D721Med (cell line): Measurements from ENCODE around the gene CFAP74.

Source experiments
- DNase-seq: peaks from one replicate; pipeline ENCODE4 v3.0.0; 2011; ENCODE audit warnings: low spot score; ENCODE audit not compliant: insufficient read length
- FAIRE-seq: peaks from 2 replicates; lab custom pipeline; 2011; peaks lifted over from hg19 to GRCh38; lab: Jason Lieb, UNC
- TF ChIP-seq, protein P1 (sequence below): IDR thresholded peaks from 2 replicates; pipeline ENCODE4 v1.5.1; 2012; ENCODE audit warnings: mild to moderate bottlenecking, control low read depth; ENCODE audit not compliant: insufficient read depth; ENCODE audit errors: missing control alignments

CFAP74 gene

DNA sequence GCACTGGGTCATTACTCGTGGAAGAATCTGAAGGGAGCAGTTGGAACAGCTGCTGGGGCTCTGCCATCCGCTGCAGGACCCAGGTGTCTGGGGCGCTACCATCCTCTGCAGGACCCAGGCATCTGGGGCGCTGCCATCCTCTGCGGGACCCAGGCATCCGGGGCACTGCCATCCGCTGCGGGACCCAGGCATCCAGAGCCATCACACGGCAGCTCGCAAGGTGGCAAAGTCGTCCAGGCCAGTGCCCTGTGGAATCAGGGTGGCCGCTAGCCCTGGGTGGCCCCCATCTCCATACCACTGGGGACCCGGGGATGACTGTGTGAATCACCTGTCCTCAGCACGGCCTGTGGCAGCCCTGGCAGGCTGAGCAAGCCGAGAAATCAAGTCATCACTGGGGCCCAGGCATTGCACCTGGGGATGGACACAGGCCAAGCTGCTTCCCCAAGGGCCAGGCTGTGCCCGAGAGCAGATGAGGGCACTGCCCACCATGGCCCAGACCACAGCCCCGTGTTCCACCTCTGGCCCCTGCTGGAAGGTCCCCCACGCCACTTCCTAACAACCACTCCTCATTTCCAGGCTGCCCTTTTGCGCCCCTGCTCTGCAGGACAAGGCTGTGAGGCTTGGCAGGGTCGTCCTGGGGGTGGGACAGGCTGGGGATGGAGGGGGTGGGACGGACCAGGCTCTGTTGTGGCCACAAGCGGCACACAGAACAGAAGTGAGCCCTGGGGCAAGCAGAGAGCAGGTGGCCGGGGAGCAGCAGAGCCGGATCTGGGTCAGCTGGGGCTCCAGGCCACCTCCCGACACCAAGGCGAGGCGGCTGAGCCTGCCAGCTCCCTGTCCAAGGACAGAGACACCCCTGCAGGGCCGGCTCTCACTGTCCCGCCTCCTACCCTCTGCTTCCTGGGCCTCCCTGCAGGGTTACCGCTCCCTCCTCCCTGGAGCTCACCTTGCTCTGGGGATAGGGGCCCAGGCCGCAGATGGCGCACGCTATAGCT is 28.3 kb upstream of the CFAP74 start:
- no peak for FAIRE-seq
- no peak for DNase-seq
- TF ChIP-seq, protein P1, sequence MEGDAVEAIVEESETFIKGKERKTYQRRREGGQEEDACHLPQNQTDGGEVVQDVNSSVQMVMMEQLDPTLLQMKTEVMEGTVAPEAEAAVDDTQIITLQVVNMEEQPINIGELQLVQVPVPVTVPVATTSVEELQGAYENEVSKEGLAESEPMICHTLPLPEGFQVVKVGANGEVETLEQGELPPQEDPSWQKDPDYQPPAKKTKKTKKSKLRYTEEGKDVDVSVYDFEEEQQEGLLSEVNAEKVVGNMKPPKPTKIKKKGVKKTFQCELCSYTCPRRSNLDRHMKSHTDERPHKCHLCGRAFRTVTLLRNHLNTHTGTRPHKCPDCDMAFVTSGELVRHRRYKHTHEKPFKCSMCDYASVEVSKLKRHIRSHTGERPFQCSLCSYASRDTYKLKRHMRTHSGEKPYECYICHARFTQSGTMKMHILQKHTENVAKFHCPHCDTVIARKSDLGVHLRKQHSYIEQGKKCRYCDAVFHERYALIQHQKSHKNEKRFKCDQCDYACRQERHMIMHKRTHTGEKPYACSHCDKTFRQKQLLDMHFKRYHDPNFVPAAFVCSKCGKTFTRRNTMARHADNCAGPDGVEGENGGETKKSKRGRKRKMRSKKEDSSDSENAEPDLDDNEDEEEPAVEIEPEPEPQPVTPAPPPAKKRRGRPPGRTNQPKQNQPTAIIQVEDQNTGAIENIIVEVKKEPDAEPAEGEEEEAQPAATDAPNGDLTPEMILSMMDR: no peak

DNA sequence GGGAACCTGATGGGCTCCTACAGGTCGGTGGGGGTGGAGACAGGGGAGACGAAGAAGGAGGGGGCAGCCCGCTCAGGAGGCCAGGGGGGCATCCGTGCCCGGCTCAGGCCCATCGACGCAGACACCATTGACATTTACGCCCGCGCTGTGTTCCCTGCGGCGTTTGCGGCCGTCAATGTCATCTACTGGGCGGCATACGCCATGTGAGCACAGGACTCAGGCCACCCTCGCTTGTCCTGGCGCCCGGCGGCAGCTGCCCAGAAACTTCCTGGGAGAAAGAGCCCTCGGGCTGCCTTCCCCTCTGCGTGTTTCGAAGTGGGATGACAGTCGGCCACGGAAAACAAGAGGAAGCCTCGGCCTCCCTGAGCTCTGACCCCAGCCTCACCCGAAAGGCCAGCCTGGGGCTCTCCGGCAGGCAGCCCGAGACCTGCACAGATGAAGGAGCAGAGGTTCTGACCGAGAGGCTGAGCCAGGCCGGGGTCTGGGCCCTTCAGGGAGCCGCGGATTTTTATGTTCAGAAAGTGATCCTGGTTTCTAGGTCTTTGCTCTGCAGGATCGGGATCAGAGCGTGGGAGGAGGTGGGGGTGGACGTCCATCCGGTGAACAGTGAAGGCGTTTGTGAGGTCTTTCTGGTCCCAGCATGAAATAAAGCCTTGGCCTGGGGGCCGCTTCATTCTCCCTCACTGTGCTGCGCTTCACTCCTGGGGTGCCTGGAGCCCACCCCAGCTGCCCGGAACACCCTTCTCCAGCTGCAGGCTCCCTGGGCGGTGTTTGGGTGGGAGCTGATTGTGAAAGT is 26.7 kb upstream of the CFAP74 start:
- FAIRE-seq (no peak), DNase-seq (no peak)
- TF ChIP-seq, protein P1: no peak

DNA sequence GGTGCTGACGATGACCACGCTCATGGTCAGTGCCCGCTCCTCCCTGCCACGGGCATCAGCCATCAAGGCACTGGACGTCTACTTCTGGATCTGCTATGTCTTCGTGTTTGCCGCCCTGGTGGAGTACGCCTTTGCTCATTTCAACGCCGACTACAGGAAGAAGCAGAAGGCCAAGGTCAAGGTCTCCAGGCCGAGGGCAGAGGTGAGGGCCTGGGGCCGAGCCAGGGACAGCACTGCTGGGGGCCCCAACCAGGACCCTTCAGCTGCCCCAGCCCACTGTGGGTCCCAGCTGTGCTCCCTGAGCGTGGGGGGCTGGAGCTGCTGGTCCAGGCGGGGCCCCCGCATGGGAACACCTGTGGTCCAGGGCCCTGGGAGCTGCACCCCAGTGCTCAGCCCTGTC is 26.0 kb upstream of the CFAP74 start:
- FAIRE-seq (no peak), DNase-seq (no peak)
- TF ChIP-seq, protein P1: no peak

GRCh38 chr1:2028870-2029560 is 25.4 kb upstream of the CFAP74 start:
- no peak for FAIRE-seq
- TF ChIP-seq, protein P1: no peak
- no peak for DNase-seq

GRCh38 chr1:2027961-2028583 is 24.5 kb upstream of the CFAP74 start:
- no peak for FAIRE-seq

GRCh38 chr1:2025491-2025981 is 21.9 kb upstream of the CFAP74 start:
- TF ChIP-seq, protein P1: no peak
- no peak for DNase-seq
- no peak for FAIRE-seq

More at GRCh38 chr1:2027961-2028583, 24.5 kb upstream of the CFAP74 start:
- TF ChIP-seq, protein P1: no peak
- DNase-seq: no peak
